Brain microvascular endothelial cell (primary cell): Measurements from ENCODE around the gene CCNC.

Source experiments
- DNase-seq: peaks from one replicate; pipeline ENCODE4 v3.0.0-alpha.2; 2020
- H3K27ac ChIP-seq: fragments of 250-450 bp; sonication (Bioruptor Pico); 2 replicates; pipeline ENCODE4 v1.5.1; 2020; ENCODE audit warnings: mild to moderate bottlenecking, moderate library complexity
- H3K27me3 ChIP-seq: fragments of 250-450 bp; sonication (Bioruptor Pico); replicated peaks from 2 replicates; pipeline ENCODE4 v1.5.1; 2020; ENCODE audit warnings: mild to moderate bottlenecking
- H3K36me3 ChIP-seq: fragments of 250-450 bp; sonication (Bioruptor Pico); replicated peaks from 2 replicates; pipeline ENCODE4 v1.5.1; 2020; ENCODE audit warnings: mild to moderate bottlenecking
- H3K4me3 ChIP-seq: 2 replicates; pipeline ENCODE4 v1.5.1; 2011; ENCODE audit warnings: low read depth, mild to moderate bottlenecking, control low read depth, low read length, moderate library complexity
- in situ Hi-C: cut with HindIII; loops from 2 replicates; pipeline ENCODE4 v1.10.0; 2017; ENCODE audit warnings: low sequenced_read_pairs, low pct_ligation_motif_present
- TF ChIP-seq, protein P1 (sequence below): IDR thresholded peaks from 2 replicates; pipeline ENCODE4 v1.5.1; 2011; ENCODE audit warnings: low read depth, mild to moderate bottlenecking, moderate library complexity, low read length, control low read depth, inconsistent platforms; ENCODE audit errors: missing control alignments

CCNC gene

DNA sequence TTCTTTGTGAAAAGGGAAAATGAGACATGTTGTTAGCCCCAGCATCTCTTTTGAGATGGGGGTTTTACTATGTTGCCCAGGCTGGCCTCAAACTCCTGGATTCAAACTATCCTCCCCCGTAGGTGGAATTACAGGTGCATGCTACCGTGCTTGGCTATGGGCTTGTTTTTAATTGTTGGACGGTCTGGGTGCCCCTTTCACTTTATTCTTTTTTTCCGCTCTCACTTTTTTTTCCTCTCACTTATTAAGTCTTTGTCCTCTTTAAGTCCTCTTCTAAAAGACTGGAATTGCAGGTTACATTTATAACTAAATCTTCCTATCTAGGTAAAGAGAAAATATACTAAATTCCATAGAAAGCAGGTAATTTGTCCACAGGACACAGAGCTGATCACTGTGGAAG is 19.3 kb upstream of the CCNC start:
- no peak overlapping the region for H3K4me3 ChIP-seq
- peaks cover 58% of the 10 kb centered on the region for H3K27me3 ChIP-seq
- H3K36me3 ChIP-seq: no peaks in the 10 kb centered on the region
- in situ Hi-C loops: no loop called here
- no peak overlapping the region for H3K27ac ChIP-seq
- TF ChIP-seq, protein P1, sequence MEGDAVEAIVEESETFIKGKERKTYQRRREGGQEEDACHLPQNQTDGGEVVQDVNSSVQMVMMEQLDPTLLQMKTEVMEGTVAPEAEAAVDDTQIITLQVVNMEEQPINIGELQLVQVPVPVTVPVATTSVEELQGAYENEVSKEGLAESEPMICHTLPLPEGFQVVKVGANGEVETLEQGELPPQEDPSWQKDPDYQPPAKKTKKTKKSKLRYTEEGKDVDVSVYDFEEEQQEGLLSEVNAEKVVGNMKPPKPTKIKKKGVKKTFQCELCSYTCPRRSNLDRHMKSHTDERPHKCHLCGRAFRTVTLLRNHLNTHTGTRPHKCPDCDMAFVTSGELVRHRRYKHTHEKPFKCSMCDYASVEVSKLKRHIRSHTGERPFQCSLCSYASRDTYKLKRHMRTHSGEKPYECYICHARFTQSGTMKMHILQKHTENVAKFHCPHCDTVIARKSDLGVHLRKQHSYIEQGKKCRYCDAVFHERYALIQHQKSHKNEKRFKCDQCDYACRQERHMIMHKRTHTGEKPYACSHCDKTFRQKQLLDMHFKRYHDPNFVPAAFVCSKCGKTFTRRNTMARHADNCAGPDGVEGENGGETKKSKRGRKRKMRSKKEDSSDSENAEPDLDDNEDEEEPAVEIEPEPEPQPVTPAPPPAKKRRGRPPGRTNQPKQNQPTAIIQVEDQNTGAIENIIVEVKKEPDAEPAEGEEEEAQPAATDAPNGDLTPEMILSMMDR: no peak
- DNase-seq: no peak

DNA sequence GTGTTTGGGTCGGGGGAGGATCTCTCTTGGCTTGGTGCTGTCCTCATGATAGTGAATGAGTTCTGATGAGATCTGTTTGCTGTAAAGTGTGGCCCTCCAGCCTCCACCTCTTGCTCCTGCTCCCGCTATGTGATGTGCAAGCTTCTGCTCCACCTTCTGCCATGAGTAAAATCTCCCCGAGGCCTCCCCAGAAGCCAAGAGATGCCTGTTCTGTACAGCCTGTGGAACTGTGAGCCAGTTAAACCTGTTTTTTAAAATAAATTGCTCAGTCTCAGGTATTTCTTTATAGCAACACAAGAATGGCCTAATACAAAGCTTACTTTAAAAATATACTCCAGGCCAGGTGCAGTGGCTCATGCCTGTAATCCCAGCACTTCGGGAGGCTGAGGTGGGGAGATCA is 11.3 kb upstream of the CCNC start:
- H3K4me3 ChIP-seq: no peak overlapping the region
- no peak overlapping the region for H3K27ac ChIP-seq
- in situ Hi-C loops: no loop called here
- H3K27me3 ChIP-seq: no peaks in the 10 kb centered on the region
- TF ChIP-seq, protein P1: no peak
- no peaks in the 10 kb centered on the region for H3K36me3 ChIP-seq
- no peak for DNase-seq

DNA sequence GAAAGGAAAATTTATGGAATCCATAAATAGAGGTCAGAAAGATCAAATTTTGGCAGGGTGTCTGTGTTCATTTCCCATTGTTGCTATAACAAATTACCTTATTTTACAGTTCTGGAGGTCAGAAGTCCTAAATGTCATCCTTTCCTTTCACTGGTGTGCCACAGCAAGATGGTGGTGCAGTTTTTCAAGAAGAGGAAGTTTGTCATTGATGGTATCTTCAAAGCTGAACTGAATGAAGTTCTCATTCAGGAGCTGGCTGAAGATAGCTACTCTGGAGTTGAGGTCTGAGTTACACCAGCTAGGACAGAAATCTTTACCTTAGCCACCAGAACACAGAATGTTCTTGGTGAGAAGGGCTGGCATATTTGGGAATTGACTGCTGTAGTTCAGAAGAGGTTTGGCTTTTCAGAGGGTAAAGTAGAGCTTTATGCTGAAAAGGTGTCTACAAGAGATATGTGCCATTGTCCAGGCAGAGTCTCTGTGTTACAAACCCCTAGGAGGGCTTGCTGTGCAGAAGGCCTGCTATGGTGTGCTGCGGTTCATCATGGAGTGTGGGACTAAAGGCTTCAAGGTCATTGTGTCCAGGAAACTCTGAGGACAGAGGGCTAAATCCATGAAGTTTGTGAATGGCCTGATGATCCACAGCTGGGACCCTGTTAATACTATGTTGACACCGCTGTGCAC is 7.2 kb upstream of the CCNC start:
- no peak for DNase-seq
- no peak overlapping the region for H3K4me3 ChIP-seq
- TF ChIP-seq, protein P1: no peak
- in situ Hi-C loops: no loop called here
- no peaks in the 10 kb centered on the region for H3K36me3 ChIP-seq
- no peaks in the 10 kb centered on the region for H3K27me3 ChIP-seq
- no peak overlapping the region for H3K27ac ChIP-seq

DNA sequence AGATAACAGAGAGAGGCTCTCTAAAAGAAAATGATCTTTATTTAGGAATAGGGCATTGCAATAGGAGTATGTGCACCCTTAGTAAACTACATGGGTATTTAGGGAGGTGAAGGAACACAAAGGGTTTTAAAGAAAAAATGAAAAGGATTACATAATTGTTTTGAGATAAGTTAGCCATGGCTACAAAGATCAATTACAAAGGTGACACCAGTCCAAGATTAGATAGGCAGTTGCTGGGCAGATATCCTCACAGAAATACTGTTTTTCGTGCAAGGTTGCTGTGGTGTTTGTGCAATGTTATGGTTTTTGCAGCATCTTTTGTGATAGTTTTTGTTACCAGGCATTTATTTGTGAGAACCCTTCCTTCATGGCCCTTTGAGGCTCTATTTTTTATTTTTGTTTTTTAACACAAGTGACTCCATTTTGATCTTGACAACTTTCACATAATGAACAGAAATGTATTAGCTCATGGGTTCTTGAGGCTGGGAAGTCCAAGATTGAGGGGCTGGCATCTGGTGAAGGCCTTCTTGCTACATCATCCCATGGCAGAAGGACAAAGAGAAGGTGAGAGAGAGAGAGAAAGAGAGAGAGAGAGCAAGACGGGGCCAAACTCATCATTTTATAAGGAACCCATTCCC is 5.6 kb upstream of the CCNC start:
- TF ChIP-seq, protein P1: no peak
- Histone ChIP-seq H3K36me3 (no peaks in the 10 kb centered on the region), H3K4me3 (no peak overlapping the region), H3K27me3 (no peaks in the 10 kb centered on the region), H3K27ac (no peak overlapping the region)
- in situ Hi-C loops: no loop called here
- DNase-seq: no peak

DNA sequence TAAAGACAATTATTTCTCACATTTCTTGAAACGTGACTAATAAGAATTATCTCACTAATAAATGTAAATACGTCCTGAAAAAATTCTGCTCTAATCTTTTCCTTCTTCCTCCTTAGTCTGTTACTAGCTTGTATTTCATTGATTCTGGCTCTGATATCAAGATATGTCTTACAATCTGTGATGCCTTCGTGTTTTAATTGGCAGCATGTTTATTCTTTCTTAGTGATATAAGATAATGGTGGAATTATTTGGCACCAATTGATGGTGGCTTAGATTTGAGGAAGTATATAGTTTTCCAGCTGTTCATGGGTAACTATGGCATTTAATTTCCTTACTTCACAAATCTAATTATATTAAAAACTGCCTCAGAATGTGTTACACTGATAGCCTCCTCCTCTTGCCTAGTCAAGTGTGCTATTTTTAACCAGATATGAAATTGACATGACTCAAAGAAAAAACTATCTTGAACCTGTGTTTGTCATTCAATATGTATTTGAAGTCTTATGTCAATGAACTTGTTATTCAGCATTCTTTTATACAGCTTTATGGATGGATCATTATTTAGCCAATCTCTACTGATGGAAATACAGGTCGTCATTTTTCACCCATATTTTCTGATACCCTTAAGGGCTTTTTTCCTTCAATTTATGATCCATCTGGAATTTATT is 5.3 kb downstream of the CCNC start:
- DNase-seq: no peak
- no peak overlapping the region for H3K27ac ChIP-seq
- TF ChIP-seq, protein P1: no peak
- in situ Hi-C loops: no loop called here
- H3K36me3 ChIP-seq: peaks cover 5% of the 10 kb centered on the region
- H3K4me3 ChIP-seq: no peak overlapping the region
- H3K27me3 ChIP-seq: no peaks in the 10 kb centered on the region
